Gastrocnemius medialis (tissue), 4 donors: Measurements from ENCODE around the gene MRPL48. TPM values are rescaled to one million over a fixed set of nuclear protein-coding genes. Genes with fewer than 3 reads are reported as not detected.

Experiments used
- ATAC-seq, 2 donors: fragments of 150-250 bp; one replicate each; pipeline ENCODE4 v1.9.1; 2016
- DNase-seq, 2 donors: peaks; one replicate each; pipeline ENCODE4 v3.0.0-alpha.2; 2019
- H3K27ac ChIP-seq, 4 donors: fragments of 200-600 bp; sonication (generic); 1 replicate in 1 of 4; 2 replicates in 3 of 4; pipeline ENCODE4 v1.5.1; 2016 to 2018; ENCODE audit warnings: mild to moderate bottlenecking in 2 of 4, moderate library complexity in 1 of 4
- H3K27me3 ChIP-seq, 3 donors: fragments of 200-600 bp; sonication (generic) in 2 of 3; 1 replicate in 1 of 3; 2 replicates in 2 of 3; pipeline versions ENCODE4 v1.5.1 to v1.6.0; 2016 to 2019; ENCODE audit warnings: mild to moderate bottlenecking in 1 of 3, moderate library complexity in 1 of 3
- H3K36me3 ChIP-seq, 2 donors: fragments of 200-600 bp; sonication (generic) in 1 of 2; one replicate each; pipeline ENCODE4 v1.5.1; 2017 to 2018
- H3K4me1 ChIP-seq, 2 donors: fragments of 200-600 bp; sonication (generic) in 1 of 2; one replicate each; pipeline ENCODE4 v1.5.1; 2016 to 2017; ENCODE audit warnings: mild to moderate bottlenecking in 2 of 2
- H3K4me3 ChIP-seq, 4 donors: fragments of 200-600 bp; sonication (generic) in 3 of 4; 1 replicate in 1 of 4; 2 replicates in 3 of 4; pipeline ENCODE4 v1.5.1; 2016 to 2019; ENCODE audit warnings: mild to moderate bottlenecking in 2 of 4
- H3K9me3 ChIP-seq, 3 donors: fragments of 200-600 bp; sonication (generic) in 2 of 3; 1 replicate in 1 of 3; 2 replicates in 2 of 3; pipeline ENCODE4 v1.5.1; 2016 to 2019
- POLR2A ChIP-seq, 2 donors: fragments of 450-650 bp; IDR thresholded peaks; one replicate each; pipeline ENCODE4 v1.6.1; 2017; ENCODE audit warnings: antibody characterized with exemption in 2 of 2, mild to moderate bottlenecking in 2 of 2, moderate library complexity in 2 of 2
- in situ Hi-C, 4 donors: fragments of 200-750 bp; cut with MboI; loops; one replicate each; pipeline versions ENCODE4 v1.15.0 to v1.8.0; 2017; ENCODE audit warnings: low sequenced_read_pairs in 4 of 4
- intact Hi-C: fragments of 100-400 bp; cut with DNase I; formaldehyde crosslinking; loops from one replicate; pipeline ENCODE4 v1.15.1; 2023; ENCODE audit warnings: low total_unique reads
- total RNA-seq, 4 donors: library from RNA; depleted of rRNA; stranded (reverse); fragments of >200 nt; gene quantifications; one replicate each; pipeline versions ENCODE4 v1.1.0 to v1.2.3, GENCODE V29; 2016
- TF ChIP-seq, protein P1 (sequence below), 5 experiments: fragments of 450-650 bp in 3 of 5; fragments of 200-600 bp in 2 of 5; sonication (generic) in 2 of 5; IDR thresholded peaks in 4 of 5; conservative IDR thresholded peaks in 1 of 5; 1 replicate in 4 of 5; 2 replicates in 1 of 5; pipeline ENCODE4 v1.5.1; 2016 to 2019; ENCODE audit warnings: antibody characterized with exemption in 5 of 5, mild to moderate bottlenecking in 3 of 5, moderate library complexity in 3 of 5

The MRPL48 gene
- total RNA-seq, 4 donors from 2014 or later = 9.0 to 29.1 (median 13.4) TPM

GRCh38 chr11:73872749-73873357 lies 85.2 kb downstream of the MRPL48 start:
- DNase-seq = no peak
- Histone ChIP-seq H3K27me3 (no peaks in the 10 kb centered on the region), H3K9me3 (no peaks in the 10 kb centered on the region), H3K36me3 (peaks cover 0 to 20% of the 10 kb centered on the region in 2 donors), H3K4me1 (peaks cover 18 to 32% of the 10 kb centered on the region in 2 donors), H3K4me3 (no peak overlapping the region), H3K27ac (peak overlapping the region in 2 of 4 donors; percentile 22 to 46)
- TF ChIP-seq, protein P1, sequence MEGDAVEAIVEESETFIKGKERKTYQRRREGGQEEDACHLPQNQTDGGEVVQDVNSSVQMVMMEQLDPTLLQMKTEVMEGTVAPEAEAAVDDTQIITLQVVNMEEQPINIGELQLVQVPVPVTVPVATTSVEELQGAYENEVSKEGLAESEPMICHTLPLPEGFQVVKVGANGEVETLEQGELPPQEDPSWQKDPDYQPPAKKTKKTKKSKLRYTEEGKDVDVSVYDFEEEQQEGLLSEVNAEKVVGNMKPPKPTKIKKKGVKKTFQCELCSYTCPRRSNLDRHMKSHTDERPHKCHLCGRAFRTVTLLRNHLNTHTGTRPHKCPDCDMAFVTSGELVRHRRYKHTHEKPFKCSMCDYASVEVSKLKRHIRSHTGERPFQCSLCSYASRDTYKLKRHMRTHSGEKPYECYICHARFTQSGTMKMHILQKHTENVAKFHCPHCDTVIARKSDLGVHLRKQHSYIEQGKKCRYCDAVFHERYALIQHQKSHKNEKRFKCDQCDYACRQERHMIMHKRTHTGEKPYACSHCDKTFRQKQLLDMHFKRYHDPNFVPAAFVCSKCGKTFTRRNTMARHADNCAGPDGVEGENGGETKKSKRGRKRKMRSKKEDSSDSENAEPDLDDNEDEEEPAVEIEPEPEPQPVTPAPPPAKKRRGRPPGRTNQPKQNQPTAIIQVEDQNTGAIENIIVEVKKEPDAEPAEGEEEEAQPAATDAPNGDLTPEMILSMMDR (IDR thresholded peaks at IDR 0.05 in 4 of 5, conservative IDR thresholded peaks at IDR 0.05 in 1 of 5) = no peak
- no peak for TF ChIP-seq POLR2A (IDR thresholded peaks at IDR 0.05)
- ATAC-seq = no peak
- in situ Hi-C loops (loop anchor here in 1 of 4 donors (10.0 kb wide), 1 partner anchor 88 kb away; the partner anchor contains the start of gene MRPL48), intact Hi-C loops (no loop called here)

- intact Hi-C loops (loop anchor here (5.0 kb wide), 2 partner anchors 88 to 113 kb away; partner anchors contain the start of genes MRPL48 and RAB6A), in situ Hi-C loops (loop anchor here in 1 of 4 donors (10.0 kb wide), 1 partner anchor 91 kb away; the partner anchor contains the start of gene MRPL48)
- H3K27ac ChIP-seq = peak overlapping the region; percentile 89 to 96 (median 91)
- TF ChIP-seq, protein P1 (IDR thresholded peaks at IDR 0.05 in 4 of 5, conservative IDR thresholded peaks at IDR 0.05 in 1 of 5) = no peak
- TF ChIP-seq POLR2A (IDR thresholded peaks at IDR 0.05) = no peak
- H3K9me3 ChIP-seq = no peaks in the 10 kb centered on the region
- DNase-seq (no peak), ATAC-seq (no peak)
- H3K4me1 ChIP-seq = peaks cover 18 to 35% of the 10 kb centered on the region in 2 donors
- H3K27me3 ChIP-seq = no peaks in the 10 kb centered on the region
- H3K4me3 ChIP-seq = peak overlapping the region in 3 of 4 donors; percentile 77 to 95 (median 91)
- H3K36me3 ChIP-seq = peaks cover 0 to 20% of the 10 kb centered on the region in 2 donors
These were observed 87.7 kb downstream of the MRPL48 start for GRCh38 chr11:73875380-73875779.

GRCh38 chr11:73875840-73876239 lies 88.2 kb downstream of the MRPL48 start:
- DNase-seq (no peak), ATAC-seq (no peak)
- H3K4me3 ChIP-seq = peak overlapping the region; percentile 77 to 95 (median 90)
- peaks cover 18 to 35% of the 10 kb centered on the region in 2 donors for H3K4me1 ChIP-seq
- TF ChIP-seq, protein P1 (IDR thresholded peaks at IDR 0.05 in 4 of 5, conservative IDR thresholded peaks at IDR 0.05 in 1 of 5) = no peak
- TF ChIP-seq POLR2A (IDR thresholded peaks at IDR 0.05) = no peak
- intact Hi-C loops = loop anchor here (5.0 kb wide), 2 partner anchors 89 to 114 kb away; partner anchors contain the start of genes MRPL48 and RAB6A
- H3K9me3 ChIP-seq = no peaks in the 10 kb centered on the region
- H3K27me3 ChIP-seq = no peaks in the 10 kb centered on the region
- peak overlapping the region; percentile 89 to 96 (median 91) for H3K27ac ChIP-seq
- in situ Hi-C loops = loop anchor here in 1 of 4 donors (10.0 kb wide), 1 partner anchor 91 kb away; the partner anchor contains the start of gene MRPL48
- peaks cover 0 to 20% of the 10 kb centered on the region in 2 donors for H3K36me3 ChIP-seq

- peak; percentile 97 to 99 for ATAC-seq
- peaks cover 0 to 17% of the 10 kb centered on the region in 2 donors for H3K36me3 ChIP-seq
- no peaks in the 10 kb centered on the region for H3K27me3 ChIP-seq
- peak; percentile 91 to 94 for DNase-seq
- TF ChIP-seq, protein P1 (IDR thresholded peaks at IDR 0.05 in 4 of 5, conservative IDR thresholded peaks at IDR 0.05 in 1 of 5) = peak in 1 of 5 experiments; percentile 16
- TF ChIP-seq POLR2A (IDR thresholded peaks at IDR 0.05) = peak; percentile 52 to 66
- peaks cover 18 to 35% of the 10 kb centered on the region in 2 donors for H3K4me1 ChIP-seq
- H3K4me3 ChIP-seq = peak within 1 kb of the TSS; percentile 77 to 95 (median 90)
- intact Hi-C loops (loop anchor here (5.0 kb wide), 2 partner anchors 89 to 114 kb away; partner anchors contain the start of genes MRPL48 and RAB6A), in situ Hi-C loops (loop anchor here in 1 of 4 donors (10.0 kb wide), 1 partner anchor 92 kb away; the partner anchor contains the start of gene MRPL48)
- H3K9me3 ChIP-seq = no peaks in the 10 kb centered on the region
- H3K27ac ChIP-seq = peak within 1 kb of the TSS; percentile 89 to 96 (median 91)
These were observed 89.0 kb downstream of the MRPL48 start, which contains the start of the genes COA4 and PAAF1 for GRCh38 chr11:73876424-73877310. TSS of gene COA4 (minus strand) at chr11:73876846. CDS start at chr11:73873378, 3,468 bp downstream. TSS of gene PAAF1 (plus strand) at chr11:73876999. CDS start at chr11:73877022, 23 bp downstream.
